B cell (primary cell): ENCODE data around the gene MTCL1. TPM values are rescaled to one million over a fixed set of nuclear protein-coding genes. Genes with fewer than 3 reads are reported as not detected.

ENCODE experiments used
- ATAC-seq: fragments of 200-7000 bp; cut with Tn5 transposase; one replicate; pipeline ENCODE4 v1.10.0; 2021; ENCODE audit warnings: low read depth, mild to moderate bottlenecking, moderate number of reproducible peaks, moderate library complexity
- CTCF ChIA-PET: fragments of 350-600 bp; sonication (Branson Sonifier 250); formaldehyde crosslinking; loops from one replicate; lab custom pipeline; 2021; ENCODE audit warnings: antibody characterized with exemption, inconsistent platforms; lab: Charles Lee
- POLR2A ChIA-PET: fragments of 350-600 bp; sonication (Branson Sonifier 250); formaldehyde crosslinking; loops from one replicate; lab custom pipeline; 2021; ENCODE audit warnings: antibody characterized with exemption; lab: Charles Lee
- DNase-seq: peaks from one replicate; pipeline ENCODE4 v3.0.0; 2013
- H2AFZ ChIP-seq: 2 replicates; pipeline ENCODE4 v1.6.1; 2012; ENCODE audit warnings: mild to moderate bottlenecking, low read depth, low read length; ENCODE audit not compliant: insufficient read depth, poor library complexity, severe bottlenecking
- H3K27ac ChIP-seq, 2 donors: 1 replicate in 1 of 2; 2 replicates in 1 of 2; pipeline ENCODE4 v1.5.1; 2012 to 2013; ENCODE audit warnings: low read length in 2 of 2, mild to moderate bottlenecking in 2 of 2, moderate library complexity in 1 of 2
- H3K27me3 ChIP-seq, 4 experiments: fragments of 200-600 bp in 1 of 4; sonication (generic) in 1 of 4; replicated peaks in 1 of 4; 1 replicate in 2 of 4; 2 replicates in 2 of 4; pipeline versions ENCODE4 v1.6.1 to v1.7.0; 2013 to 2016; ENCODE audit warnings: low read length in 3 of 4, mild to moderate bottlenecking in 2 of 4, mixed read lengths in 1 of 4, moderate library complexity in 1 of 4; ENCODE audit not compliant: insufficient read depth in 4 of 4, control insufficient read depth in 3 of 4; ENCODE audit errors: control extremely low read depth in 1 of 4
- H3K36me3 ChIP-seq, 2 experiments: replicated peaks in 1 of 2; 1 replicate in 1 of 2; 2 replicates in 1 of 2; pipeline versions ENCODE4 v1.6.1 to v1.7.1; 2013; ENCODE audit warnings: low read length in 1 of 2; ENCODE audit not compliant: insufficient read depth in 2 of 2, control insufficient read depth in 1 of 2; ENCODE audit errors: control extremely low read depth in 1 of 2, extremely low read depth in 1 of 2
- H3K4me1 ChIP-seq, 2 donors: fragments of 200-600 bp in 1 of 2; sonication (generic) in 1 of 2; 1 replicate in 1 of 2; 2 replicates in 1 of 2; pipeline versions ENCODE4 v1.5.1 to v1.6.1; 2013 to 2017; ENCODE audit warnings: low read length in 2 of 2; ENCODE audit not compliant: control insufficient read depth in 2 of 2, insufficient read depth in 2 of 2
- H3K4me2 ChIP-seq: replicated peaks from 2 replicates; pipeline ENCODE3; 2012; ENCODE audit warnings: mild to moderate bottlenecking, low read depth, low read length; ENCODE audit not compliant: poor library complexity, severe bottlenecking
- H3K4me3 ChIP-seq, 5 experiments: fragments of 200-600 bp in 1 of 5; sonication (generic) in 1 of 5; 1 replicate in 3 of 5; 2 replicates in 2 of 5; pipeline versions ENCODE4 v1.5.1 to v1.7.0; 2011 to 2016; ENCODE audit warnings: low read length in 4 of 5, mild to moderate bottlenecking in 4 of 5, low read depth in 2 of 5, control low read depth in 1 of 5, moderate library complexity in 1 of 5; ENCODE audit not compliant: insufficient read depth in 1 of 5; ENCODE audit errors: control extremely low read depth in 1 of 5, extremely low read depth in 1 of 5
- H3K79me2 ChIP-seq: fragments of 200-600 bp; sonication (generic); one replicate; pipeline ENCODE4 v1.6.0; 2016; ENCODE audit warnings: low read length; ENCODE audit not compliant: control insufficient read depth, insufficient read depth
- H3K9ac ChIP-seq: fragments of 200-600 bp; sonication (generic); 2 replicates; pipeline ENCODE4 v1.6.1; 2017; ENCODE audit warnings: mild to moderate bottlenecking, low read length, moderate library complexity
- H3K9me3 ChIP-seq, 3 donors: one replicate each; pipeline versions ENCODE4 v1.6.1 to v1.7.1; 2013; ENCODE audit warnings: low read length in 2 of 3; ENCODE audit not compliant: control insufficient read depth in 2 of 3, insufficient read depth in 1 of 3; ENCODE audit errors: control extremely low read depth in 1 of 3
- H4K20me1 ChIP-seq: 2 replicates; pipeline ENCODE4 v1.6.0; 2012; ENCODE audit warnings: mild to moderate bottlenecking, low read length; ENCODE audit not compliant: insufficient read depth, control insufficient read depth, poor library complexity, severe bottlenecking
- H3K27ac Mint-ChIP-seq: one replicate; pipeline ENCODE4 v1.8.0; 2021; ENCODE audit warnings: mixed read lengths
- H3K27me3 Mint-ChIP-seq: one replicate; pipeline ENCODE4 v1.8.0; 2021; ENCODE audit warnings: mixed read lengths
- H3K4me1 Mint-ChIP-seq: one replicate; pipeline ENCODE4 v1.8.0; 2021; ENCODE audit warnings: mixed read lengths
- H3K4me3 Mint-ChIP-seq: one replicate; pipeline ENCODE4 v1.8.0; 2021; ENCODE audit warnings: mixed read lengths
- H3K9me3 Mint-ChIP-seq: one replicate; pipeline ENCODE4 v1.8.0; 2022; ENCODE audit warnings: mixed read lengths; ENCODE audit not compliant: insufficient read depth
- EZH2 ChIP-seq: IDR thresholded peaks from 2 replicates; pipeline ENCODE4 v1.6.1; 2012; ENCODE audit warnings: borderline replicate concordance, low read depth, mild to moderate bottlenecking, moderate library complexity, low read length; ENCODE audit not compliant: insufficient read depth, poor library complexity, severe bottlenecking
- WGBS: methylation state at CpG from one replicate; pipeline ENCODE4 v1.1.5; 2013; ENCODE audit warnings: missing lambda C conversion rate; ENCODE audit not compliant: insufficient coverage; 5-methylcytosine and 5-hydroxymethylcytosine counted together
- intact Hi-C: fragments of 100-400 bp; cut with micrococcal nuclease; formaldehyde crosslinking; loops from one replicate; pipeline ENCODE4 v1.10.0; 2022
- polyA plus RNA-seq: library from polyadenylated mRNA; depleted of rRNA; stranded (reverse); fragments of >200 nt; gene quantifications from 2 replicates; pipeline ENCODE4 v1.2.3, GENCODE V29; 2012
- total RNA-seq, 2 donors: library from RNA; stranded (reverse); fragments of 120-200 nt in 1 of 2; gene quantifications; 1 replicate in 1 of 2; 2 replicates in 1 of 2; pipeline versions ENCODE4 v1.2.3 to v1.2.4, GENCODE V29; 2013 to 2022
- TF ChIP-seq, protein P1 (sequence below): fragments of 200-600 bp; IDR thresholded peaks from one replicate; pipeline ENCODE4 v1.8.0; 2022; ENCODE audit warnings: antibody characterized with exemption, mild to moderate bottlenecking

The MTCL1 gene
- total and polyA plus RNA-seq, 2 donors (not counting 1 experiment from before 2014, with no cell fraction given) = 2.7 to 5.8 TPM

DNA sequence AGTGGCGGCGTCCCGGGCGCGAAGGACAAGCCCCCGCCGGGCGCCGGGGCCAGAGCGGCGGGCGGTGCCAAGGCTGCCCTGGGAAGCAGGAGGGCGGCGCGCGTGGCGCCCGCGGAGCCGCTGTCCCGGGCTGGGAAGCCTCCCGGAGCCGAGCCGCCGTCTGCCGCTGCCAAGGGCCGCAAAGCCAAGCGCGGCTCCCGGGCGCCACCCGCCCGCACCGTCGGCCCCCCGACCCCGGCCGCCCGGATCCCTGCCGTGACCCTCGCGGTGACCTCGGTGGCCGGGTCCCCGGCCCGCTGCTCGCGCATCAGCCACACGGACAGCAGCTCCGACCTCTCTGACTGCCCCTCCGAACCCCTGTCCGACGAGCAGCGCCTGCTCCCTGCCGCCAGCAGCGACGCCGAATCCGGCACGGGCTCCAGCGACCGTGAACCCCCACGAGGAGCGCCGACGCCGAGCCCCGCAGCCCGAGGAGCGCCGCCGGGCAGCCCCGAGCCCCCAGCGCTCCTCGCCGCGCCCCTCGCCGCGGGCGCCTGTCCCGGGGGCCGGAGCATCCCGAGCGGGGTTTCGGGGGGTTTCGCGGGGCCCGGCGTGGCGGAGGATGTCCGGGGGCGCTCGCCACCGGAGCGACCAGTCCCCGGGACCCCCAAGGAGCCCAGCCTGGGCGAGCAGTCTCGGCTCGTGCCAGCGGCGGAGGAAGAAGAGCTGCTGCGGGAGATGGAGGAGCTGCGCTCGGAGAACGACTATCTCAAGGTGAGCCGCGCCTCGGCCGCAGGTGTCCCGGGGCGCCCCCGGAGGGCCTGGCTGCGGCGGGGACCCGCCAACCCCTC lies 820 bp downstream of the MTCL1 start:
- Histone ChIP-seq H2AFZ (peak overlapping the region; percentile 73), H4K20me1 (no peaks in the 10 kb centered on the region), H3K79me2 (no peaks in the 10 kb centered on the region), H3K36me3 (no peaks in the 10 kb centered on the region), H3K4me3 (peak overlapping the region; percentile 48 to 74 (median 59)), H3K27ac (no peak overlapping the region), H3K9ac (peak overlapping the region; percentile 71), H3K4me2 (peak overlapping the region; percentile 96), H3K4me1 (peaks cover 22 to 27% of the 10 kb centered on the region in 2 donors), H3K9me3 (peaks cover 0 to 7% (median 0%) of the 10 kb centered on the region in 3 donors), H3K27me3 (peaks cover 0 to 38% (median 19%) of the 10 kb centered on the region in 4 experiments)
- ChIA-PET CTCF (interaction anchor here (1.0 to 3.3 kb wide), 9 partner anchors 9 to 282 kb away, joined by 3 to 21 read pairs (median 5); no protein-coding TSS in a partner anchor), POLR2A (interaction anchor here (0.9 kb wide), 1 partner anchor 49 kb away, joined by 3 read pairs; no protein-coding TSS in a partner anchor)
- Mint-ChIP-seq H3K4me1 (peaks cover 27% of the 10 kb centered on the region), H3K27me3 (peaks cover 27% of the 10 kb centered on the region), H3K27ac (peak overlapping the region; percentile 88), H3K9me3 (no peaks in the 10 kb centered on the region), H3K4me3 (peak overlapping the region; percentile 98)
- ATAC-seq (no peak), DNase-seq (peak; percentile 60)
- 1% methylated on average over 116 of the region's 116 CpGs for WGBS
- TF ChIP-seq, protein P1, sequence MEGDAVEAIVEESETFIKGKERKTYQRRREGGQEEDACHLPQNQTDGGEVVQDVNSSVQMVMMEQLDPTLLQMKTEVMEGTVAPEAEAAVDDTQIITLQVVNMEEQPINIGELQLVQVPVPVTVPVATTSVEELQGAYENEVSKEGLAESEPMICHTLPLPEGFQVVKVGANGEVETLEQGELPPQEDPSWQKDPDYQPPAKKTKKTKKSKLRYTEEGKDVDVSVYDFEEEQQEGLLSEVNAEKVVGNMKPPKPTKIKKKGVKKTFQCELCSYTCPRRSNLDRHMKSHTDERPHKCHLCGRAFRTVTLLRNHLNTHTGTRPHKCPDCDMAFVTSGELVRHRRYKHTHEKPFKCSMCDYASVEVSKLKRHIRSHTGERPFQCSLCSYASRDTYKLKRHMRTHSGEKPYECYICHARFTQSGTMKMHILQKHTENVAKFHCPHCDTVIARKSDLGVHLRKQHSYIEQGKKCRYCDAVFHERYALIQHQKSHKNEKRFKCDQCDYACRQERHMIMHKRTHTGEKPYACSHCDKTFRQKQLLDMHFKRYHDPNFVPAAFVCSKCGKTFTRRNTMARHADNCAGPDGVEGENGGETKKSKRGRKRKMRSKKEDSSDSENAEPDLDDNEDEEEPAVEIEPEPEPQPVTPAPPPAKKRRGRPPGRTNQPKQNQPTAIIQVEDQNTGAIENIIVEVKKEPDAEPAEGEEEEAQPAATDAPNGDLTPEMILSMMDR = no peak
- TF ChIP-seq EZH2 = peak; percentile 54
- intact Hi-C loops = loop anchor here (1.0 to 10.0 kb wide), 6 partner anchors 97 to 1206 kb away; partner anchors contain the start of genes PPP4R1, RAB12, RALBP1 and TWSG1
